Measurements from ENCODE around the gene CD40.
"Not testable (repeated sequence)": the region's sequence is repeated elsewhere in the genome, so short reads cannot be mapped to it uniquely, and the experiment has no call there.

The CD40 gene

DNA sequence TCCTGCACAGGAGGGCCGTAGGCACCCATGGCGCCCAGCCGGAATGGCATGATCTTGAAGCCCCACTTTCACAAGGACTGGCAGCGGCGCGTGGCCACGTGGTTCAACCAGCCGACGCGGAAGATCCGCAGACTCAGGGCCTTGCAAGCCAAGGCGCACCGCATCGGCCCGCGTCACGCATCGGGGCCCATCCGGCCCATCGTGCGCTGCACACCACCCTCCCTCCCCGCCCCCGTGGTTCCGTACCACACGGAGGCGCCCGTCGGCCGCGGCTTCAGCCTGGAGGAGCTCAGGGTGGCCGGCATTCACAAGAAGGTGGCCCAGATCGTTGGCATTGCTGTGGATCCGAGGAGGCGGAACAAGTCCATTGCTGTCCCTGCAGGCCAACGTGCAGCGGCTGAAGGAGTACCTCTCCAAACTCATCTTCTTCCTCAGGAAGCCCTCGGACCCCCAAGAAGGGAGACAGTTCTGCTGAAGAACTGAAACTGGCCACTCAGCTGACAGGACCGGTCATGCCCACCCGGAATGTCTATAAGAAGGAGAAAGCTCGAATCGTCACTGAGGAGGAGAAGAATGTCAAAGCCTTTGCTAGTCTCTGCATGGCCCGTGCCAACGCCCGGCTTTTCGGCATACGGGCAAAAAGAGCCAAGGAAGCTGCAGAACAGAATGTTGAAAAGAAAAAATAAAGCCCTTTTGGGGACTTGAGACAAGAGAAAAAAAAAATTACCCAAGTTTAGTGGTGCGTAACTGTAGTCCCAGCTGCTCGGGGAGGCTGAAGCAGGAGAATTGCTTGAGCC, 18.4 kb upstream of the CD40 start:
- DNase-seq, result no peak

DNA sequence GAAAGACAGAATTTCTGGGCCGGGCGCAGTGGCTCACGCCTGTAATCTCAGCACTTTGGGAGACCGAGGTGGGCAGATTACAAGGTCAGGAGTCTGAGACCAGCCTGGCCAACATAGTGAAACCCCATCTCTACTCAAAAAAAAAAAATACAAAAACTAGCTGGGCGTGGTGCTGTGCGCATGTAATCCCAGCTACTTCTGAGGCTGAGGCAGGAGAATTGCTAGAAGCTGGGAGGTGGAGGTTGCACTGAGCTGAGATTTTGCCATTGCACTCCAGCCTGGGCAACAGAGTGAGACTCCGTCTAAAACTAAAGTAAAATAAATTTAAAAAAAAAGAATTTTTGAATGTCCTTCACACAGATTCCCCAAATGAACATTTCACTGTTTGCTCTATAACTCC, 17.7 kb upstream of the CD40 start:
- DNase-seq, result not testable (repeated sequence)

GRCh38 chr20:46100988-46101387, 17.1 kb upstream of the CD40 start:
- no peak for DNase-seq

GRCh38 chr20:46101957-46102356, 16.2 kb upstream of the CD40 start:
- no peak for DNase-seq

- no peak for DNase-seq
Observed at GRCh38 chr20:46102940-46103339, 15.2 kb upstream of the CD40 start.

DNA sequence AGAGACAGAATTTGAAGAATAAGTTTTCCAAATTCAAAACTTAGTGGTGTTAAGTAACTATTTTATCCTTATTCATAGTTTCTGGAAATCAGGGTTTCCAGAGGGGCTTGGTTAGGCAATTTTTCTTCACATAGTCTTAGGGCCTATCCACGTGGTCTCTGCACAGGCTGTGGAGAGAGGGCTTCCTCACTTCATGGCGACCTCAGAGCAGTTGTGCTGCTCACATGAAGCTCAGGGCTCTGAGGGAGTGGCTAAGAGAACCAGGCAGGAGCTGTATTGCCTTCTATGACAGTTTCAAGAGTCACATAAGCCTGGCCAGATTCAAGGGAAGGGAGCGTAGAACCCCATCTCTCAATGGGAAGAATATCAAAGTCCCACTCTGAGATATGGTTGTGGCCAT, 13.9 kb upstream of the CD40 start:
- DNase-seq, result no peak

DNA sequence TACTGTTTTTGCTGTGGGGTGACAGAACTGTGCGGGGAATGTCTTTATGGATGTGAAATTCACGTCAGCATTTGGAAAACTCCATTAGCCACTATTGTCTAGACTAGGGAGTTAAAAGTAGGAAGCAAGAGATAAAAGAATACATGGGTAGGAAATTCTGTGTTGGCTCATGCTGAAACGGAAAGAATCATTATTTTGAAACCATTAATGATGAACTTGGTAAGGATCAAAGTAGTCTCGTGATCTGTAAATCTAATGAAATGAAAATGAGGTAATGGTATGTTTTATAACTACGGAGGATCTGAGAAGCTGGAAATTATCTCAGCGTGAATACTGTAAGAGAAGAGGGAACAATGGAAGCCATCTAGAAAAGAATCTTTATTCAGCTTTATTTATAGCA, 11.1 kb upstream of the CD40 start:
- no peak for DNase-seq

DNA sequence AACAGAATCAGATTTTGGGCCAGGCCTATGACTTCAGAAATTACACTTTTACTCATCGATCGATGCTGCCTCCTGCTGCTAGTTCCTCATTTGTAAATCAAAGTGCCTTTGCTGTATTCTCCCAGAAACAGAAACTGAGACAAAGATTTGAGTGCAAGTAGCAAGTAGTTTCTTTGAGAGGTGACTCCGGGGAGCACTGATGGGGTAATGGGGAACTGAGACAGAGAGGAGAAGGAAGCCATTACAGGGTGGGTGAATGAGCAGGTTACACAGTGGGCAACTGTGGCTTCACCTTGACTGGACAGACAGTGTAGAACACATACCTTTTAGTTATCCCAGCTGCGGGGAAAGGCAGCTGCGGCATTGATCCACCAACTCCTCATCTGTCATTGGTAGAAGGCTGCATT, 9.7 kb upstream of the CD40 start:
- no peak for DNase-seq

DNA sequence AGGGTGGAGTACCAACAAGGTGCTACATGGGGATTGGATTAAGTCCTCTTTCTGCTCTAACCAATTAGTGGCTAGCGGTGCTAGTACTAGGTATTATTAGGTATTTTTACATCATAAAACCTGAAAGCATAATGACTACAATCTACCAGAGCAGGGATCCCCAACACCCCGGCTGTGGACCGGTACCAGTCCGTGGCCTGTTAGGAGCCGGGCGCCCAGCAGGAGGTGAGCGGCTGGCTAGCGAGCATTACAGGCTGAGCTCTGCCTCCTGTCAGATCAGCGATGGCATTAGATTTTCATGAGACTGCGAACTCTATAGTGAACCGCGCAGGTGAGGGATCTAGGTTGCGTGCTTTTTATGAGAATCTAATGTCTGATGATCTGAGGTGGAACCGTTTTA, 9.1 kb upstream of the CD40 start:
- DNase-seq, result no peak

- no peak for DNase-seq
Observed at GRCh38 chr20:46111028-46111835, 6.9 kb upstream of the CD40 start.

GRCh38 chr20:46111836-46112212, 6.3 kb upstream of the CD40 start:
- DNase-seq, result no peak

DNA sequence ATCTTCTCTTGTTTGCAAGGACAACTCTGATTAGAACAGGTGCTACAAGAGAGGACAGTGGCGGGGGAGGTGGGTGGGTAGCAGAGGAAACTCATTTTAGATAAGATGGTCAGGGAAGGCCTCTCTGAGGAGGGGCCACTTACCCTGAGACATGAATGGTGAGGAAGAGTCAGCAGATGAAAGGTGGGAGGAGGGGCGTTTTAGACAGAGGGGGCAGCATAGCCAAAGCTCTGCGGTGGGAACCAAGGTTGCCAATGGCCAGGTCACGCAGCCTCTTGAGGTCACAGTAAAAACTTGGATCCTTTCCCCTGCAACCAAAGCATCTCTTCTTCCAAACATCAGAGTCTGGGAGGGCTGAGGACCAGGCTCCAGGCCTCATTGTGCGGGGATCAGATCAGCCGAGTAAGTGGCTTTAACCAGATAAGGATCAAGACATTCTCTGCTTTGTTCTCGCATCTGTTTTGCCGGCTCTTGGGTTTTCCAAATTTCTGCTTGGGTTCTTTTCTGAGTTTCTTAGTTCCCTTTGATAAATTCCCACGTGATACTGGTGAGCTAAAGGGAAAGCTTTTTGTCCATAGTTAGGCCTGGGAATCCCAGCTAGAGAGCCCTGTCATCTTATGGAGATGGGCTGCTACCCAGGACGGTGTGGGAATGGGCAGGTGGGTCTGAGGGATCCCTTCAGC, 5.5 kb upstream of the CD40 start:
- DNase-seq, result no peak

- no peak for DNase-seq
Observed at GRCh38 chr20:46113113-46113470, 5.0 kb upstream of the CD40 start.

GRCh38 chr20:46114449-46114848, 3.7 kb upstream of the CD40 start:
- DNase-seq, result no peak

DNA sequence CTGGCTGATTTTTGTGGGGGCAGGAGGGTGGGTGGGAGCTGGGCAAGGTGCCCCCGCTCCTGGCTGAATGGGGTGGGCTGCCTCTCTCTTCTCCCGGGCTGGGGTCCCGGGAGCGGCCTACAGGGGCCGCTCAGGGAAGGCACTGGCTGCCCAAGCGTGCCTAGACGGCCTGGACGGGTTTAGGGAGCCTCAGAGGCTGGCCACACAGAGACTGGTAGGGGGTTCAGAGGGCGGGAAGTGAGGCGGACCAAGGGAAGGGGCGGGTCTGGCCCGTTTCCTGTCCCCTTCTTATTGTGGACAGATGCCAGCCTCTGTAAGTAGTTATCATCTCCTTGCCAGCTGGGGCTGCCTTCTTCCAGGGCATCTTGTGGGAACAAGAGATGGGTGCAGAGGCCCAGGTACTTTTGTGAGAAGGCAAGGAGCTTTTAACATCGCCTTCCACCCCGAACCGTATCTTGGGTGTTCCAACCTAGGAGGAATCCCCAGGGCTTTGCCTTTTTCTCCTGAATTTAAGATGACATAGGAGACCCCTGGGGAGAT, 437 bp downstream of the CD40 start:
- no peak for DNase-seq

- DNase-seq, result no peak
Observed at GRCh38 chr20:46119028-46119546, 973 bp downstream of the CD40 start.

DNA sequence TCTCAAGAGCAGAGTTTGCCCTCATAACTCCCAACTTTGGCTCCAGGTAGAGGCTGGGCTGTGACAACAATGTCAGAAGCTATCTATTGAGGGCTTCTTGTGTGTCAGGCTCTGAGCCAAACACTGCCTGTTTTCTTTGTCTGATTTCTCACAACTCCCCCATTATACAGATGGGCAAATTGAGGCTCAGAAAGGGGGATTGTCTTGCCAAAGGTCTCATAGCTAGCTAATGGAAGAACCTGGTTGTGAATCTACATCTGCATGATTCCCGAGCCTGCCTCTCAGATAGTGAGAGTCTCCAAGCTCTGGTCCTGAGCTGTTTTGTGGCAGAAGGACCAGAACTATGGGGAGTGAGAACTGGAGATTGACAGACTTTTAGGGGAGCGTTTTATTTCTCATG, 1.4 kb downstream of the CD40 start:
- no peak for DNase-seq

DNA sequence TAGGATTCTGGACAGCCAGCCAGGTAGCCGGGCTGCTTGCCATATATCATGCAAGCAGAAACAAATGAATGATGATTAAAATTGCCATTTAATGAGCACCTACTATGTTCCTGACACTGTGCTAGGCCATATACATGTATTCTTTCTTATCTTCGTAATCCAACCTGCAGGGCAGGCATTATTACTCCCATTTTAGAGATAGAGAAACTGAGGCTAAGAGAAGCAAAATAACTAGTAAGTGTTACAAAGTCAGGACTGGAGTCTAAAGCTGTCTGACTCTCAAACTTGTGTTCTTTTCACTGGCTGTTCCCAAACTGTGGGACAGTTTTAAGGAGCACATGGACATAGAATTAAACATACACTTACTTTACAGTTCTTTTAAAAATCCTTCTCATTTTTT, 2.0 kb downstream of the CD40 start:
- DNase-seq, result no peak

DNA sequence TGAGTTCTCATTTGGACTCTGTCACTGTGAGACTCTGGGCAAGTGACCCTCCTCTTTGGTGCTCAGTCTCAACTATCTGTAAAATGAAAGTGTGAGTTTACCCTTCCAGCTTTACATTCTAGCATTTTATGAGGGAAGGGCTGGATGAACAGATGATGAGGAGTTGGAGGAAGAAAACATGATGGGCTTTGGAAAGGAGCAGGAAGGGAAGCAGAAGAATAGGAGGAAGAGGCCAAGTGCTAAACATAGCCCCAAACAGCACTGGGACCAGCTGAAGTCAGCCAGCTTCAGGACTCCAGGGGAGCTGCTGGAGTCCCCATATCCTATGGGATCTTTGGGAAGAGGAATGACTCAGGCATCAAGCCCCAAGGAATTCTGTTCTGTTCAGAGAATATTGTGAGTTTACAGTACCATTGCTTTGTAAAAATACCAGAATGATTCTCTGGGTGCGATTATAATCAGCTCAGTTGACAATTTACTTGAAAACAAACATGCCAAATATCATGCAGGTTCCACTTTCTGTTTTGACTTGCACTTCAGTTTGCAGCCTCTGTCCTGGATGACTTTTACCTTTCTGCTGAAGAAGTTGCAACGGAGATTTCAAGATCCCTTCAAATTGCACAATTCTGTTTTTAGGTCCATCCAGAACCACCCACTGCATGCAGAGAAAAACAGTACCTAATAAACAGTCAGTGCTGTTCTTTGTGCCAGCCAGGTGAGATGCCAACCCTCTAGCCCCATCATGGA, 3.2 kb downstream of the CD40 start:
- no peak for DNase-seq

- DNase-seq, result no peak
Observed at GRCh38 chr20:46122071-46122470, 4.0 kb downstream of the CD40 start.

GRCh38 chr20:46122516-46123481, 4.7 kb downstream of the CD40 start:
- no peak for DNase-seq

All from activated naive CD4-positive, alpha-beta T cell treated with anti-CD3 and anti-CD28 coated beads, Interleukin-2, amount 50 U/mL, for 16 hours (primary cell).